GM12878 (cell line): ENCODE data around the gene BEGAIN. TPM values are rescaled to one million over a fixed set of nuclear protein-coding genes. Genes with fewer than 3 reads are reported as not detected.

Experiments
- ATAC-seq: fragments of 200-7000 bp; cut with Tn5 transposase; 3 replicates; pipeline ENCODE4 v1.9.1; 2020; ENCODE audit warnings: mild to moderate bottlenecking, moderate library complexity
- BruUV-seq: library from RNA; stranded (reverse); fragments of 400-500 nt; replicated peaks from 2 replicates; lab custom pipeline; 2021; lab: Mats Ljungman, UMichigan
- CTCF ChIA-PET: fragments of 300-600 bp; sonication (Branson Sonifier 250); formaldehyde crosslinking; extraction: SDS; loops from one replicate; lab custom pipeline; 2021; ENCODE audit warnings: inconsistent platforms; lab: Yijun Ruan, JAX
- POLR2A ChIA-PET: fragments of 350-600 bp; formaldehyde crosslinking; extraction: SDS; loops from one replicate; lab custom pipeline; 2021; ENCODE audit warnings: inconsistent platforms; lab: Charles Lee
- RAD21 ChIA-PET: fragments of 300-600 bp; sonication (Branson Sonifier 250); formaldehyde crosslinking; loops from one replicate; lab custom pipeline; 2023; ENCODE audit warnings: antibody characterized with exemption; ENCODE audit not compliant: unreplicated experiment; lab: Charles Lee
- SMC1A ChIA-PET: fragments of 300-600 bp; sonication (Branson Sonifier 250); formaldehyde crosslinking; loops from one replicate; lab custom pipeline; 2023; ENCODE audit not compliant: unreplicated experiment, uncharacterized antibody; lab: Charles Lee
- DNase-seq: peaks from one replicate; pipeline ENCODE4 v3.0.0-alpha.2; 2011; ENCODE audit warnings: low read depth, low spot score
- FAIRE-seq: peaks from 3 replicates; lab custom pipeline; 2011; peaks lifted over from hg19 to GRCh38; lab: Jason Lieb, UNC
- H2AFZ ChIP-seq: 2 replicates; pipeline ENCODE4 v1.6.0; 2011; ENCODE audit warnings: low read depth, low read length, control low read depth; ENCODE audit not compliant: control insufficient read depth
- H3K27ac ChIP-seq: 2 replicates; pipeline ENCODE4 v1.5.1; 2011; ENCODE audit warnings: control low read depth; ENCODE audit not compliant: control insufficient read depth, insufficient read depth
- H3K27me3 ChIP-seq, 2 experiments: replicated peaks in 1 of 2; 2 replicates each; pipeline versions ENCODE4 v1.6.0 to v1.6.1; 2011; ENCODE audit warnings: low read length in 1 of 2; ENCODE audit not compliant: control insufficient read depth in 2 of 2, insufficient read depth in 2 of 2
- H3K36me3 ChIP-seq, 2 experiments: 2 replicates each; pipeline ENCODE4 v1.5.1; 2011; ENCODE audit warnings: low read length in 1 of 2; ENCODE audit not compliant: control insufficient read depth in 2 of 2, insufficient read depth in 2 of 2
- H3K4me1 ChIP-seq: 2 replicates; pipeline ENCODE4 v1.6.1; 2011; ENCODE audit warnings: mild to moderate bottlenecking, low read length, moderate library complexity, mixed read lengths; ENCODE audit not compliant: control insufficient read depth, insufficient read depth
- H3K4me2 ChIP-seq: 2 replicates; pipeline ENCODE4 v1.6.0; 2011; ENCODE audit warnings: control low read depth; ENCODE audit not compliant: control insufficient read depth, insufficient read depth
- H3K4me3 ChIP-seq: fragments of 200-600 bp; sonication (generic); 2 replicates; pipeline ENCODE4 v1.5.1; 2016
- H3K79me2 ChIP-seq: 2 replicates; pipeline ENCODE4 v1.6.0; 2011; ENCODE audit warnings: low read length; ENCODE audit not compliant: control insufficient read depth, insufficient read depth
- H3K9ac ChIP-seq: 2 replicates; pipeline ENCODE4 v1.8.0; 2011; ENCODE audit warnings: low read length, control low read depth, mixed read lengths; ENCODE audit not compliant: control insufficient read depth, insufficient read depth
- H3K9me3 ChIP-seq: replicated peaks from 3 replicates; pipeline ENCODE4 v1.5.1; 2011; ENCODE audit warnings: mild to moderate bottlenecking, low read length; ENCODE audit not compliant: control insufficient read depth, insufficient read depth
- H4K20me1 ChIP-seq: 2 replicates; pipeline ENCODE4 v1.6.0; 2011; ENCODE audit not compliant: control insufficient read depth, insufficient read depth
- CEBPB ChIP-seq, 2 experiments: fragments of 150-350 bp in 1 of 2; IDR thresholded peaks; 2 replicates each; pipeline ENCODE4 v1.6.1; 2012 to 2014; ENCODE audit warnings: low read depth in 2 of 2, low read length in 2 of 2, borderline replicate concordance in 1 of 2, inconsistent platforms in 1 of 2
- FOXK2 ChIP-seq: fragments of 450-650 bp; IDR thresholded peaks from 2 replicates; pipeline ENCODE4 v1.6.1; 2017; ENCODE audit warnings: mild to moderate bottlenecking, moderate library complexity
- HDAC6 ChIP-seq: fragments of 200-600 bp; sonication (generic); IDR thresholded peaks from one replicate; pipeline ENCODE4 v1.8.0; 2017; ENCODE audit warnings: antibody characterized with exemption; ENCODE audit not compliant: unreplicated experiment
- IKZF2 ChIP-seq, 2 experiments: fragments of 450-650 bp; IDR thresholded peaks; 2 replicates each; pipeline ENCODE4 v1.6.1; 2017; ENCODE audit warnings: mild to moderate bottlenecking in 2 of 2, moderate library complexity in 2 of 2
- MEF2A ChIP-seq: IDR thresholded peaks from 2 replicates; pipeline ENCODE4 v1.6.1; 2011; ENCODE audit warnings: low read depth, mild to moderate bottlenecking, low read length, moderate library complexity; ENCODE audit not compliant: insufficient read depth
- SPI1 ChIP-seq: IDR thresholded peaks from 2 replicates; pipeline ENCODE4 v1.6.1; 2011; ENCODE audit warnings: low read depth, mild to moderate bottlenecking, low read length, moderate library complexity, borderline replicate concordance; ENCODE audit not compliant: insufficient read depth
- in situ Hi-C: fragments of 300-500 bp; cut with MboI; formaldehyde crosslinking; loops from 9 replicates; pipeline ENCODE4 v1.14.3; 2018; ENCODE audit warnings: mixed read lengths
- intact Hi-C: fragments of 100-400 bp; cut with micrococcal nuclease; formaldehyde crosslinking; loops from one replicate; pipeline ENCODE4 v1.14.2; 2022; ENCODE audit not compliant: unreplicated experiment
- polyA plus RNA-seq, 11 experiments: library from polyadenylated mRNA; depleted of rRNA in 4 of 11; unstranded in 6 of 11; stranded (reverse) in 5 of 11; fragments of >200 nt; fragmentation: Nextera tagmentation in 4 of 11; fragmentation: Illumina TruSeq in 1 of 11; extraction: Ambion mirVana in 4 of 11; extraction: Trizol in 1 of 11; gene quantifications; 1 replicate in 1 of 11; 2 replicates in 10 of 11; pipeline versions ENCODE4 v1.2.1 to v1.2.3, GENCODE V29; 2011 to 2016; ENCODE audit warnings: inconsistent platforms in 2 of 11, missing spikeins in 2 of 11, low read depth in 1 of 11
- small RNA-seq: library from RNA; depleted of rRNA; stranded (forward); fragments of <200 nt; gene quantifications from one replicate; pipeline ENCODE3, GENCODE V24; 2014
- total RNA-seq, 4 experiments: library from RNA; depleted of rRNA in 3 of 4; stranded (reverse); fragments of >200 nt in 3 of 4; fragmentation: Illumina TruSeq in 1 of 4; extraction: Trizol in 1 of 4; gene quantifications; 2 replicates each; pipeline versions ENCODE4 v1.2.1 to v1.2.3, GENCODE V29; 2013 to 2021
- TF ChIP-seq, protein P1 (sequence below): fragments of 450-650 bp; IDR thresholded peaks from 2 replicates; pipeline ENCODE4 v1.6.1; 2016; ENCODE audit warnings: mild to moderate bottlenecking, moderate library complexity, borderline replicate concordance
- TF ChIP-seq, protein P2 (sequence below): IDR thresholded peaks from 2 replicates; pipeline ENCODE4 v1.6.1; 2011; ENCODE audit warnings: borderline replicate concordance, low read depth, mild to moderate bottlenecking, moderate library complexity, low read length; ENCODE audit not compliant: insufficient read depth, poor library complexity, severe bottlenecking

BEGAIN gene
- total and polyA plus RNA-seq, 10 of the 15 experiments (the other 5 are each of a cell fraction or from before 2014, with no cell fraction given): 0.01 to 0.31 (median 0.06) TPM; not detected in 5

DNA sequence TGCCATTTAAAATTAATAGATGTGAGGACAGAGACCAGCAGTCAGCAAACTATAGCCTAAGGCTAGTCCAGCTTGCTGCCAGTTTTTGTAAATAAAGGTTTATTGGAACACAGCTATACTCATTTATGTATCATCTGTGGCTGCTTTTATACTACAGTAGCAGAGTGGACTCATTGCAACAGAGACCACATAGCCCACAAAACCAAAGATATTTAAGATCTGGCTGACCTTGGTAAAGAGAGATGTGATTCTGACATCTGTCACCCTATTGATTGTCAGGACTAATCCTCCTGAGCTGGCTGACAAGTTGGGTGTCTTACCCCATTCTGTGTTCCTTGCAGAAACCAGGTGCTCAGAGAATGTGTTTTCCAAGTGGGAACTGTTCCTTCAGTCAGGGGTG is 99.9 kb downstream of the BEGAIN start:
- H3K27ac ChIP-seq: no peak overlapping the region
- RAD21 ChIA-PET: no interaction called here
- no peak overlapping the region for H2AFZ ChIP-seq
- H3K4me1 ChIP-seq: peaks cover 8% of the 10 kb centered on the region
- SMC1A ChIA-PET: no interaction called here
- H3K9ac ChIP-seq: no peak overlapping the region
- no peak overlapping the region for H3K4me3 ChIP-seq
- in situ Hi-C loops (no loop called here), intact Hi-C loops (no loop called here)
- H3K27me3 ChIP-seq: no peaks in the 10 kb centered on the region
- H3K4me2 ChIP-seq: no peak overlapping the region
- H3K9me3 ChIP-seq: no peaks in the 10 kb centered on the region; the same call in 2 of the 3 replicates
- no peaks in the 10 kb centered on the region for H4K20me1 ChIP-seq
- no peaks in the 10 kb centered on the region for H3K36me3 ChIP-seq
- ATAC-seq: no peak
- POLR2A ChIA-PET: no interaction called here
- no peak for TF ChIP-seq CEBPB (IDR thresholded peaks at IDR 0.05; ENCODE audit: borderline replicate concordance in 1 of 2, low read depth in 2 of 2, low read length in 2 of 2)
- no peak for TF ChIP-seq FOXK2
- TF ChIP-seq, protein P1, sequence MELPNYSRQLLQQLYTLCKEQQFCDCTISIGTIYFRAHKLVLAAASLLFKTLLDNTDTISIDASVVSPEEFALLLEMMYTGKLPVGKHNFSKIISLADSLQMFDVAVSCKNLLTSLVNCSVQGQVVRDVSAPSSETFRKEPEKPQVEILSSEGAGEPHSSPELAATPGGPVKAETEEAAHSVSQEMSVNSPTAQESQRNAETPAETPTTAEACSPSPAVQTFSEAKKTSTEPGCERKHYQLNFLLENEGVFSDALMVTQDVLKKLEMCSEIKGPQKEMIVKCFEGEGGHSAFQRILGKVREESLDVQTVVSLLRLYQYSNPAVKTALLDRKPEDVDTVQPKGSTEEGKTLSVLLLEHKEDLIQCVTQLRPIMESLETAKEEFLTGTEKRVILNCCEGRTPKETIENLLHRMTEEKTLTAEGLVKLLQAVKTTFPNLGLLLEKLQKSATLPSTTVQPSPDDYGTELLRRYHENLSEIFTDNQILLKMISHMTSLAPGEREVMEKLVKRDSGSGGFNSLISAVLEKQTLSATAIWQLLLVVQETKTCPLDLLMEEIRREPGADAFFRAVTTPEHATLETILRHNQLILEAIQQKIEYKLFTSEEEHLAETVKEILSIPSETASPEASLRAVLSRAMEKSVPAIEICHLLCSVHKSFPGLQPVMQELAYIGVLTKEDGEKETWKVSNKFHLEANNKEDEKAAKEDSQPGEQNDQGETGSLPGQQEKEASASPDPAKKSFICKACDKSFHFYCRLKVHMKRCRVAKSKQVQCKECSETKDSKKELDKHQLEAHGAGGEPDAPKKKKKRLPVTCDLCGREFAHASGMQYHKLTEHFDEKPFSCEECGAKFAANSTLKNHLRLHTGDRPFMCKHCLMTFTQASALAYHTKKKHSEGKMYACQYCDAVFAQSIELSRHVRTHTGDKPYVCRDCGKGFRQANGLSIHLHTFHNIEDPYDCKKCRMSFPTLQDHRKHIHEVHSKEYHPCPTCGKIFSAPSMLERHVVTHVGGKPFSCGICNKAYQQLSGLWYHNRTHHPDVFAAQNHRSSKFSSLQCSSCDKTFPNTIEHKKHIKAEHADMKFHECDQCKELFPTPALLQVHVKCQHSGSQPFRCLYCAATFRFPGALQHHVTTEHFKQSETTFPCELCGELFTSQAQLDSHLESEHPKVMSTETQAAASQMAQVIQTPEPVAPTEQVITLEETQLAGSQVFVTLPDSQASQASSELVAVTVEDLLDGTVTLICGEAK: peak; percentile 68
- no peak for TF ChIP-seq IKZF2 (IDR thresholded peaks at IDR 0.05)
- TF ChIP-seq HDAC6: no peak
- TF ChIP-seq, protein P2, sequence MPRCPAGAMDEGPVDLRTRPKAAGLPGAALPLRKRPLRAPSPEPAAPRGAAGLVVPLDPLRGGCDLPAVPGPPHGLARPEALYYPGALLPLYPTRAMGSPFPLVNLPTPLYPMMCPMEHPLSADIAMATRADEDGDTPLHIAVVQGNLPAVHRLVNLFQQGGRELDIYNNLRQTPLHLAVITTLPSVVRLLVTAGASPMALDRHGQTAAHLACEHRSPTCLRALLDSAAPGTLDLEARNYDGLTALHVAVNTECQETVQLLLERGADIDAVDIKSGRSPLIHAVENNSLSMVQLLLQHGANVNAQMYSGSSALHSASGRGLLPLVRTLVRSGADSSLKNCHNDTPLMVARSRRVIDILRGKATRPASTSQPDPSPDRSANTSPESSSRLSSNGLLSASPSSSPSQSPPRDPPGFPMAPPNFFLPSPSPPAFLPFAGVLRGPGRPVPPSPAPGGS: no peak
- no peak for TF ChIP-seq MEF2A
- no peak for TF ChIP-seq SPI1
- no peak for DNase-seq
- CTCF ChIA-PET: no interaction called here
- no peaks in the 10 kb centered on the region for H3K79me2 ChIP-seq
- no peak for FAIRE-seq
- BruUV-seq: no TSS peak

Small RNAs within 50 kb of the gene (small RNA-seq; reads per million reads assigned to genes)
- not detected for gene RN7SKP92

Other genes starting within 250 kb of the BEGAIN start
- gene WDR25, start 210.9 kb downstream of the BEGAIN start, total RNA-seq (2014; rRNA removed): 7.6 and 8.2 TPM in 2 replicates
- gene WDR25, start 210.9 kb downstream of the BEGAIN start, total RNA-seq (2014; rRNA removed; fragmentation: Illumina TruSeq; extraction: Trizol): 3.2 and 4.1 TPM in 2 replicates
- gene WDR25, start 210.9 kb downstream of the BEGAIN start, total RNA-seq (2021): 5.0 and 5.7 TPM in 2 replicates
- gene WDR25, start 210.9 kb downstream of the BEGAIN start, polyA plus RNA-seq (2011; rRNA removed): 2.6 and 5.0 TPM in 2 replicates
- 3.6 and 6.4 TPM in 2 replicates for gene WDR25, start 210.9 kb downstream of the BEGAIN start, polyA plus RNA-seq (2014; fragmentation: Illumina TruSeq; extraction: Trizol)
- under 1 TPM; 0.16 to 0.86 TPM for gene WDR25, start 210.9 kb downstream of the BEGAIN start, polyA plus RNA-seq (2014; fragmentation: Nextera tagmentation; extraction: Ambion mirVana)
- 4.9 and 6.1 TPM in 2 replicates for gene WDR25, start 210.9 kb downstream of the BEGAIN start, polyA plus RNA-seq (2014; rRNA removed)
- 1 to 10 TPM; 8.6 to 9.0 TPM for gene WDR25, start 210.9 kb downstream of the BEGAIN start, polyA plus RNA-seq (2016; fragmentation: Nextera tagmentation; extraction: Ambion mirVana)
- gene DLK1, start 139.5 kb upstream of the BEGAIN start, total RNA-seq (2014; rRNA removed): not detected in 2 replicates
- not detected in 2 replicates for gene DLK1, start 139.5 kb upstream of the BEGAIN start, total RNA-seq (2014; rRNA removed; fragmentation: Illumina TruSeq; extraction: Trizol)
- gene DLK1, start 139.5 kb upstream of the BEGAIN start, total RNA-seq (2021): 0.85 and 0.87 TPM in 2 replicates
- not detected in 2 replicates for gene DLK1, start 139.5 kb upstream of the BEGAIN start, polyA plus RNA-seq (2011; rRNA removed)
- gene DLK1, start 139.5 kb upstream of the BEGAIN start, polyA plus RNA-seq (2014; fragmentation: Illumina TruSeq; extraction: Trizol): not detected in 2 replicates
- gene DLK1, start 139.5 kb upstream of the BEGAIN start, polyA plus RNA-seq (2014; fragmentation: Nextera tagmentation; extraction: Ambion mirVana): not detected
- not detected in 2 replicates for gene DLK1, start 139.5 kb upstream of the BEGAIN start, polyA plus RNA-seq (2014; rRNA removed)
- not detected for gene DLK1, start 139.5 kb upstream of the BEGAIN start, polyA plus RNA-seq (2016; fragmentation: Nextera tagmentation; extraction: Ambion mirVana)
- not detected in 2 replicates for gene MEG3, start 238.7 kb upstream of the BEGAIN start, total RNA-seq (2014; rRNA removed)
- gene MEG3, start 238.7 kb upstream of the BEGAIN start, total RNA-seq (2014; rRNA removed; fragmentation: Illumina TruSeq; extraction: Trizol): not detected in 2 replicates
- 0.66 and 0.95 TPM in 2 replicates for gene MEG3, start 238.7 kb upstream of the BEGAIN start, total RNA-seq (2021)
- gene MEG3, start 238.7 kb upstream of the BEGAIN start, polyA plus RNA-seq (2011; rRNA removed): 2.0 and 2.9 TPM in 2 replicates
- gene MEG3, start 238.7 kb upstream of the BEGAIN start, polyA plus RNA-seq (2014; fragmentation: Illumina TruSeq; extraction: Trizol): not detected in 2 replicates
- gene MEG3, start 238.7 kb upstream of the BEGAIN start, polyA plus RNA-seq (2014; fragmentation: Nextera tagmentation; extraction: Ambion mirVana): not detected
- gene MEG3, start 238.7 kb upstream of the BEGAIN start, polyA plus RNA-seq (2014; rRNA removed): 0.03 and 0.04 TPM in 2 replicates
- not detected for gene MEG3, start 238.7 kb upstream of the BEGAIN start, polyA plus RNA-seq (2016; fragmentation: Nextera tagmentation; extraction: Ambion mirVana)